Keratinocyte (primary cell): ENCODE results near the gene PIGX.

Experiments
- CTCF ChIP-seq, 3 experiments: IDR thresholded peaks in 1 of 3; conservative IDR thresholded peaks in 1 of 3; optimal IDR thresholded peaks in 1 of 3; 2 replicates in 2 of 3; 3 replicates in 1 of 3; pipeline versions ENCODE3 to v1.5.1; 2011; ENCODE audit warnings: low read length in 3 of 3, mild to moderate bottlenecking in 3 of 3, moderate library complexity in 2 of 3, control low read depth in 1 of 3, inconsistent platforms in 1 of 3; ENCODE audit not compliant: insufficient read depth in 2 of 3; ENCODE audit errors: extremely low read depth in 1 of 3
- EZH2 ChIP-seq: IDR thresholded peaks from one replicate; pipeline ENCODE4 v1.6.1; 2012; ENCODE audit warnings: inconsistent platforms, mild to moderate bottlenecking, low read length, moderate library complexity

DNA sequence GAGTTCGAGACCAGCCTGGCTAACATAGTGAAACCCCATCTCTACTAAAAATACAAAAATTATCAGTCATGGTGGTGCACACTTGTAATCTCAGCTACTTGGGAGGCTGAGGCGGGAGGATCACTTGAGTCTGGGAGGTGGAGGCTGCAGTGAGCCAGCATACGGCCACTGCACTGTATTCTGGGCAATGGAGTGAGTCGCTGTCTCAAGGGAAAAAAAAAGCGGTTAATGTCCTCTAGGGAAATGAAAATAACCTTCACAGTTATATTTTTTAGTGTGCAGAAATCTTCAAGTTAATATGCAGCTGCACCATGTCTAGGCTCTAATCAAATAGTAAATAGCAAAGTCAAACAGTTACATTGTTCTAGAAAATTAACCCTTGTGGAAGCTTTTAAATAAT is 14.9 kb upstream of the PIGX start:
- TF ChIP-seq CTCF (optimal IDR thresholded peaks at IDR 0.05 in 1 of 3, IDR thresholded peaks at IDR 0.05 in 1 of 3, conservative IDR thresholded peaks at IDR 0.05 in 1 of 3; ENCODE audit: extremely low read depth in 1 of 3, insufficient read depth in 2 of 3, low read length in 3 of 3) (no peak), EZH2 (no peak)
